ENCODE results near the gene S100P. TPM values are rescaled to one million over a fixed set of nuclear protein-coding genes. Genes with fewer than 3 reads are reported as not detected.

The S100P gene
- total RNA-seq, 4 donors from 2014 or later = 1.2 TPM; not detected in 3

DNA sequence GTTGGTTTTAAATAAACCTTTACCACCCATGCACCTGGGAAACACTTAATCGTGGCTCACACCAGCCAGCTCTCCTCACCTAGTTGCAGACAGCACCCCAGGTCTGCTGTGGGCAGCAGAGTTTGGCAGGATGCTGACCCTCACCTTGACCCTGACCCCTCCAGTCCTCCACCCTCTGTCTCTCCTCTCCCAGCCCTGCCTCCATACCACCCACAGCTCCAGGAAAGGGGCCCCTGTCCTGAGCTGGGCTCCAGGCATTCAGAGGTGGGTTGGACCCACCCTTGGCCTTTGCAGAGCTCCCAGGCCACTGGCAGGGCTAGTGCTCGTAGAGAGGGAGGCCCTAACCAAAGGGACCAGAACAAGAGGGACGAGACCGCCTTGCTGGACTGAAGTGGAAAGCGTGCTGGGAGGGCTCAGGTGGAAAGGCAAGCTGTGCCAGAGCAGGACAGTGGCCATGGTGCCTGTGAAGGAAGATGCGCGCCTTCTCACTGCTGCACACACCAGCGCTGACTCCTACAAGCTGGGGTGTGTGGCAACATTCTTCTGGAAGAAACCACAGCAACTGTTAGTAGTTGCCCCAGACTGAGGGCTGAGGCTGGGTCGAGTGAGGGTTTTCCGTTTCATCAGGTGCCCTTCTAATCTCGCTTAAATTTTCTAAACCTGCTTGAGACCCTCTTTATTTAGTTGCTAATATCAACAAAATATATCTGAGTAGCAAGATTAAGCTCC, 10.7 kb upstream of the S100P start:
- DNase-seq (no peak), ATAC-seq (no peak)
- Histone ChIP-seq H3K36me3 (no peaks in the 10 kb centered on the region), H3K27ac (no peak overlapping the region), H3K27me3 (no peaks in the 10 kb centered on the region), H3K4me1 (no peaks in the 10 kb centered on the region), H3K4me3 (no peak overlapping the region), H3K9me3 (no peaks in the 10 kb centered on the region)
- intact Hi-C loops (cut with DNase I; ENCODE audit: low total_unique reads) = no loop called here
- in situ Hi-C loops (cut with MboI; ENCODE audit: low sequenced_read_pairs in 4 of 4) = no loop called here
- TF ChIP-seq, protein P1, sequence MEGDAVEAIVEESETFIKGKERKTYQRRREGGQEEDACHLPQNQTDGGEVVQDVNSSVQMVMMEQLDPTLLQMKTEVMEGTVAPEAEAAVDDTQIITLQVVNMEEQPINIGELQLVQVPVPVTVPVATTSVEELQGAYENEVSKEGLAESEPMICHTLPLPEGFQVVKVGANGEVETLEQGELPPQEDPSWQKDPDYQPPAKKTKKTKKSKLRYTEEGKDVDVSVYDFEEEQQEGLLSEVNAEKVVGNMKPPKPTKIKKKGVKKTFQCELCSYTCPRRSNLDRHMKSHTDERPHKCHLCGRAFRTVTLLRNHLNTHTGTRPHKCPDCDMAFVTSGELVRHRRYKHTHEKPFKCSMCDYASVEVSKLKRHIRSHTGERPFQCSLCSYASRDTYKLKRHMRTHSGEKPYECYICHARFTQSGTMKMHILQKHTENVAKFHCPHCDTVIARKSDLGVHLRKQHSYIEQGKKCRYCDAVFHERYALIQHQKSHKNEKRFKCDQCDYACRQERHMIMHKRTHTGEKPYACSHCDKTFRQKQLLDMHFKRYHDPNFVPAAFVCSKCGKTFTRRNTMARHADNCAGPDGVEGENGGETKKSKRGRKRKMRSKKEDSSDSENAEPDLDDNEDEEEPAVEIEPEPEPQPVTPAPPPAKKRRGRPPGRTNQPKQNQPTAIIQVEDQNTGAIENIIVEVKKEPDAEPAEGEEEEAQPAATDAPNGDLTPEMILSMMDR (IDR thresholded peaks at IDR 0.05 in 4 of 5, conservative IDR thresholded peaks at IDR 0.05 in 1 of 5) = no peak
- TF ChIP-seq POLR2A (IDR thresholded peaks at IDR 0.05) = no peak

DNA sequence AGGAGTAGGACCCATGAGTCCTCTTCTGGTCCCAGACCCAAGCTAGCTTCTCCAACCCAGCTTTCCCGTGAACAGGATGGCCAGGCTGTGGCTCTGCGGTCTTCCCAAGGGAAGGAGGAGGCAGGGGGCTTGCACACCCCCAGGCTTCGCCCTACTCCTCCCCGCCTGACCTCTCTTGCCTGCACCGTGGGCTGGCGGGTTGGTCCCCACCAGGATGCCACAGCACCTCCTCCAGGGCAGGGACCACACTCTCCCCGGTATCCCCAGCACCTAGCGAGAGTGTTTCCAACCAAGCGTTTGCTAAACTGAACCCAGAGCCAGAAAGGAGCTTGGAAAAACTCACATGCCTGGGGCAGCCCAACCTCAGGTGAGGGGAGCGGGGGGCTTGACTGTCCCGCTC, 9.0 kb upstream of the S100P start:
- H3K4me3 ChIP-seq = no peak overlapping the region
- DNase-seq = no peak
- no peaks in the 10 kb centered on the region for H3K36me3 ChIP-seq
- H3K4me1 ChIP-seq = no peaks in the 10 kb centered on the region
- ATAC-seq = no peak
- in situ Hi-C loops (cut with MboI; ENCODE audit: low sequenced_read_pairs in 4 of 4) = no loop called here
- intact Hi-C loops (cut with DNase I; ENCODE audit: low total_unique reads) = no loop called here
- H3K27ac ChIP-seq = no peak overlapping the region
- no peaks in the 10 kb centered on the region for H3K9me3 ChIP-seq
- TF ChIP-seq, protein P1 (IDR thresholded peaks at IDR 0.05 in 4 of 5, conservative IDR thresholded peaks at IDR 0.05 in 1 of 5) = no peak
- TF ChIP-seq POLR2A (IDR thresholded peaks at IDR 0.05) = no peak
- no peaks in the 10 kb centered on the region for H3K27me3 ChIP-seq

DNA sequence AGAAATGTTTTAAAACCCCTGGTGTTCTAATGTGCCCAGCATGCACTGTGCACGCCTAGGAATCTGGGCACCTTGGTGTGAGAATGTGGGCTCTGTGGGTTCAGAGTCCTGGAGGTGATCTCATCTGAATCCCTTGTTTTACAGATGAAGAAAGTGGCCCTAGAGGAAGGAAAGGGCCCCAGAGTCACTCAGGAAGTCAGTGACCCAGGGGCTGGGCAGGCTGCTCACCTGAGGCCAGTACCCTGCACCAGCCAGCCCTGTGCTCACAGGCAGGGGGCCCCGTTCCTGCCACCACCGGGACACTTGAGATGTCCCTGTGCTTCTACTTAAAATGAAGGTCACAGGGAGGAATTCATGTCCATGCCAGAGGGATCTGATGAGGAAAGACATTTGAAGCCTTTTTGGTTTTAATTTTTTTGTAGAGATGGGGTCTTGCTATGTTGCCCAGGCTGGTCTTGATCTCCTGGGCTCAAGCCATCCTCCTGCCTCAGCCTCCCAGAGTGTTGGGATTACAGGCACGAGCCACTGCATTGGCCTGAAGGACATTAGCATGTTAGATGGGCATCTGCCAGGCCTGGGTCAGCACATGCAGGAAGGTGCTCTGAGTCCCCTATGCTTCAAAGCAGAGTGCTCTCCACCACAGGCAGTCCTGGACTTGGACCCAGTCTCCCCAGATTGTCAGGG, 7.4 kb upstream of the S100P start:
- TF ChIP-seq, protein P1 (IDR thresholded peaks at IDR 0.05 in 4 of 5, conservative IDR thresholded peaks at IDR 0.05 in 1 of 5) = no peak
- no peak for TF ChIP-seq POLR2A (IDR thresholded peaks at IDR 0.05)
- DNase-seq = no peak
- H3K4me1 ChIP-seq = no peaks in the 10 kb centered on the region
- no peaks in the 10 kb centered on the region for H3K27me3 ChIP-seq
- H3K27ac ChIP-seq = no peak overlapping the region
- no peak overlapping the region for H3K4me3 ChIP-seq
- in situ Hi-C loops (cut with MboI; ENCODE audit: low sequenced_read_pairs in 4 of 4) = no loop called here
- intact Hi-C loops (cut with DNase I; ENCODE audit: low total_unique reads) = no loop called here
- no peaks in the 10 kb centered on the region for H3K9me3 ChIP-seq
- no peaks in the 10 kb centered on the region for H3K36me3 ChIP-seq
- no peak for ATAC-seq

DNA sequence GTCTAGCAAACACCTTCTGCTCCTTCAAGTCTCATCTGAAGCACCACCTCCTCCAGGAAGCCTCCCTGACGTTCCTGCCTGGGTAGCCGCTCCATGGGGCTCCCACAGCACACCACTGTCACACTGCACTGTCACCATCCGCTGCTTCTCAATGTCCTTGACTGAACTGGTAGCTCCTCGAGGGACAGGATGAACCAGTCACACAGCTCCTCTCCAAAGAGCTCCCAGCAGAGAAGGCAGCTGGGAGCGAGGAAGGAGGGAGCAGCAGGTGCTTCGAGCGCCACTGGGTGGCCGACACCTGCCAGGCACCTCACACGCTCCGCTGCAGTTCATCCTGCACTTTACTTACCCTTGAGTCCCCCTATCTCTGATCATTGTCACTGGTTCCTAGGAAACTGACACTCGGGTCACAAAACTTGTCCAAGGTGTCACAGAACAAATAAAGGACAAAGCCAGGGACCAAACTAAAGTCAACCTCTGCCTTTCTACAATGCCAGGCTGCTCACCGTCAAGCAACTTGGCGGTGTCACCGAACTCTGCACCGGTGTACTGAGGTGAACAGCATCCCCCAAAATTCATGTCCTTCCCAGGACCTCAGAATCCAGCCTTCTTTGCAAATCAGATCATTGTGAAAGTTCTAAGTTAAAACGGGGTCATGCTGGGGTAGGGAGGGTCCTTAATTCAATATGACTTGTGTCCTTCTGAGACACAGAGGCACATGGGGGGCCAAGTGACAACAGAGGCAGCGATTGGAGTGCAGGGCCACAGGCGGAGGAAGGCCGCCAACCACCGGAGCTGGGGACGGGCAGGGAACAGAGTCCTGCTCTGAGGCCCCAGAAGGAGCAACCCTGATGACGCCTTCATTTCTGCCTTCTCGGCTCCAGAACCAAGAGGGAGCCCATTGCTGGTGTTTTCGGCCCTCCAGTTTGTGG, 5.5 kb upstream of the S100P start:
- no peak for DNase-seq
- in situ Hi-C loops (cut with MboI; ENCODE audit: low sequenced_read_pairs in 4 of 4) = no loop called here
- Histone ChIP-seq H3K36me3 (no peaks in the 10 kb centered on the region), H3K4me1 (no peaks in the 10 kb centered on the region), H3K4me3 (no peak overlapping the region), H3K9me3 (no peaks in the 10 kb centered on the region), H3K27ac (no peak overlapping the region), H3K27me3 (no peaks in the 10 kb centered on the region)
- TF ChIP-seq, protein P1 (IDR thresholded peaks at IDR 0.05 in 4 of 5, conservative IDR thresholded peaks at IDR 0.05 in 1 of 5) = no peak
- TF ChIP-seq POLR2A (IDR thresholded peaks at IDR 0.05) = no peak
- no peak for ATAC-seq
- intact Hi-C loops (cut with DNase I; ENCODE audit: low total_unique reads) = no loop called here

All from gastrocnemius medialis (tissue), 4 donors.